B cell (primary cell): Measurements from ENCODE around the gene GOSR2. TPM values are rescaled to one million over a fixed set of nuclear protein-coding genes. Genes with fewer than 3 reads are reported as not detected.

Experiments
- ATAC-seq: fragments of 200-7000 bp; cut with Tn5 transposase; one replicate; pipeline ENCODE4 v1.10.0; 2021; ENCODE audit warnings: low read depth, mild to moderate bottlenecking, moderate number of reproducible peaks, moderate library complexity
- CTCF ChIA-PET: fragments of 350-600 bp; sonication (Branson Sonifier 250); formaldehyde crosslinking; loops from one replicate; lab custom pipeline; 2021; ENCODE audit warnings: antibody characterized with exemption, inconsistent platforms; lab: Charles Lee
- POLR2A ChIA-PET: fragments of 350-600 bp; sonication (Branson Sonifier 250); formaldehyde crosslinking; loops from one replicate; lab custom pipeline; 2021; ENCODE audit warnings: antibody characterized with exemption; lab: Charles Lee
- DNase-seq: peaks from one replicate; pipeline ENCODE4 v3.0.0; 2013
- H2AFZ ChIP-seq: 2 replicates; pipeline ENCODE4 v1.6.1; 2012; ENCODE audit warnings: mild to moderate bottlenecking, low read depth, low read length; ENCODE audit not compliant: insufficient read depth, poor library complexity, severe bottlenecking
- H3K27ac ChIP-seq, 2 donors: 1 replicate in 1 of 2; 2 replicates in 1 of 2; pipeline ENCODE4 v1.5.1; 2012 to 2013; ENCODE audit warnings: low read length in 2 of 2, mild to moderate bottlenecking in 2 of 2, moderate library complexity in 1 of 2
- H3K27me3 ChIP-seq, 4 experiments: fragments of 200-600 bp in 1 of 4; sonication (generic) in 1 of 4; replicated peaks in 1 of 4; 1 replicate in 2 of 4; 2 replicates in 2 of 4; pipeline versions ENCODE4 v1.6.1 to v1.7.0; 2013 to 2016; ENCODE audit warnings: low read length in 3 of 4, mild to moderate bottlenecking in 2 of 4, mixed read lengths in 1 of 4, moderate library complexity in 1 of 4; ENCODE audit not compliant: insufficient read depth in 4 of 4, control insufficient read depth in 3 of 4; ENCODE audit errors: control extremely low read depth in 1 of 4
- H3K36me3 ChIP-seq, 2 experiments: replicated peaks in 1 of 2; 1 replicate in 1 of 2; 2 replicates in 1 of 2; pipeline versions ENCODE4 v1.6.1 to v1.7.1; 2013; ENCODE audit warnings: low read length in 1 of 2; ENCODE audit not compliant: insufficient read depth in 2 of 2, control insufficient read depth in 1 of 2; ENCODE audit errors: control extremely low read depth in 1 of 2, extremely low read depth in 1 of 2
- H3K4me1 ChIP-seq, 2 donors: fragments of 200-600 bp in 1 of 2; sonication (generic) in 1 of 2; 1 replicate in 1 of 2; 2 replicates in 1 of 2; pipeline versions ENCODE4 v1.5.1 to v1.6.1; 2013 to 2017; ENCODE audit warnings: low read length in 2 of 2; ENCODE audit not compliant: control insufficient read depth in 2 of 2, insufficient read depth in 2 of 2
- H3K4me2 ChIP-seq: replicated peaks from 2 replicates; pipeline ENCODE3; 2012; ENCODE audit warnings: mild to moderate bottlenecking, low read depth, low read length; ENCODE audit not compliant: poor library complexity, severe bottlenecking
- H3K4me3 ChIP-seq, 5 experiments: fragments of 200-600 bp in 1 of 5; sonication (generic) in 1 of 5; 1 replicate in 3 of 5; 2 replicates in 2 of 5; pipeline versions ENCODE4 v1.5.1 to v1.7.0; 2011 to 2016; ENCODE audit warnings: low read length in 4 of 5, mild to moderate bottlenecking in 4 of 5, low read depth in 2 of 5, control low read depth in 1 of 5, moderate library complexity in 1 of 5; ENCODE audit not compliant: insufficient read depth in 1 of 5; ENCODE audit errors: control extremely low read depth in 1 of 5, extremely low read depth in 1 of 5
- H3K79me2 ChIP-seq: fragments of 200-600 bp; sonication (generic); one replicate; pipeline ENCODE4 v1.6.0; 2016; ENCODE audit warnings: low read length; ENCODE audit not compliant: control insufficient read depth, insufficient read depth
- H3K9ac ChIP-seq: fragments of 200-600 bp; sonication (generic); 2 replicates; pipeline ENCODE4 v1.6.1; 2017; ENCODE audit warnings: mild to moderate bottlenecking, low read length, moderate library complexity
- H3K9me3 ChIP-seq, 3 donors: one replicate each; pipeline versions ENCODE4 v1.6.1 to v1.7.1; 2013; ENCODE audit warnings: low read length in 2 of 3; ENCODE audit not compliant: control insufficient read depth in 2 of 3, insufficient read depth in 1 of 3; ENCODE audit errors: control extremely low read depth in 1 of 3
- H4K20me1 ChIP-seq: 2 replicates; pipeline ENCODE4 v1.6.0; 2012; ENCODE audit warnings: mild to moderate bottlenecking, low read length; ENCODE audit not compliant: insufficient read depth, control insufficient read depth, poor library complexity, severe bottlenecking
- H3K27ac Mint-ChIP-seq: one replicate; pipeline ENCODE4 v1.8.0; 2021; ENCODE audit warnings: mixed read lengths
- H3K27me3 Mint-ChIP-seq: one replicate; pipeline ENCODE4 v1.8.0; 2021; ENCODE audit warnings: mixed read lengths
- H3K4me1 Mint-ChIP-seq: one replicate; pipeline ENCODE4 v1.8.0; 2021; ENCODE audit warnings: mixed read lengths
- H3K4me3 Mint-ChIP-seq: one replicate; pipeline ENCODE4 v1.8.0; 2021; ENCODE audit warnings: mixed read lengths
- H3K9me3 Mint-ChIP-seq: one replicate; pipeline ENCODE4 v1.8.0; 2022; ENCODE audit warnings: mixed read lengths; ENCODE audit not compliant: insufficient read depth
- CTCF ChIP-seq: fragments of 200-600 bp; IDR thresholded peaks from one replicate; pipeline ENCODE4 v1.8.0; 2022; ENCODE audit warnings: antibody characterized with exemption, mild to moderate bottlenecking
- EZH2 ChIP-seq: IDR thresholded peaks from 2 replicates; pipeline ENCODE4 v1.6.1; 2012; ENCODE audit warnings: borderline replicate concordance, low read depth, mild to moderate bottlenecking, moderate library complexity, low read length; ENCODE audit not compliant: insufficient read depth, poor library complexity, severe bottlenecking
- WGBS: methylation state at CpG from one replicate; pipeline ENCODE4 v1.1.5; 2013; ENCODE audit warnings: missing lambda C conversion rate; ENCODE audit not compliant: insufficient coverage; 5-methylcytosine and 5-hydroxymethylcytosine counted together
- intact Hi-C: fragments of 100-400 bp; cut with micrococcal nuclease; formaldehyde crosslinking; loops from one replicate; pipeline ENCODE4 v1.10.0; 2022
- polyA plus RNA-seq: library from polyadenylated mRNA; depleted of rRNA; stranded (reverse); fragments of >200 nt; gene quantifications from 2 replicates; pipeline ENCODE4 v1.2.3, GENCODE V29; 2012
- total RNA-seq, 2 donors: library from RNA; stranded (reverse); fragments of 120-200 nt in 1 of 2; gene quantifications; 1 replicate in 1 of 2; 2 replicates in 1 of 2; pipeline versions ENCODE4 v1.2.3 to v1.2.4, GENCODE V29; 2013 to 2022

The GOSR2 gene
- total and polyA plus RNA-seq, 2 donors (not counting 1 experiment from before 2014, with no cell fraction given), result 33.2 to 91.0 TPM

- Histone ChIP-seq H3K4me1 (peaks cover 14 to 16% of the 10 kb centered on the region in 2 donors), H3K27me3 (peaks cover 0 to 33% (median 15%) of the 10 kb centered on the region in 4 experiments), H3K9ac (no peak overlapping the region), H2AFZ (no peak overlapping the region), H3K36me3 (no peaks in the 10 kb centered on the region), H4K20me1 (no peaks in the 10 kb centered on the region), H3K9me3 (peaks cover 0 to 4% (median 0%) of the 10 kb centered on the region in 3 donors), H3K4me2 (no peak overlapping the region), H3K4me3 (no peak overlapping the region), H3K27ac (no peak overlapping the region), H3K79me2 (no peaks in the 10 kb centered on the region)
- ChIA-PET POLR2A (interaction anchor here (0.6 kb wide), 1 partner anchor 592 kb away, joined by 3 read pairs; no protein-coding TSS in a partner anchor), CTCF (interaction anchor here (1.5 kb wide), 1 partner anchor 15 kb away, joined by 3 read pairs; no protein-coding TSS in a partner anchor)
- ATAC-seq, result no peak
- intact Hi-C loops, result no loop called here
- H3K9me3 Mint-ChIP-seq, result no peaks in the 10 kb centered on the region
- no peak overlapping the region for H3K4me3 Mint-ChIP-seq
- no peak overlapping the region for H3K27ac Mint-ChIP-seq
- no peak for TF ChIP-seq CTCF
- TF ChIP-seq EZH2, result no peak
- peaks cover 22% of the 10 kb centered on the region for H3K27me3 Mint-ChIP-seq
- peaks cover 14% of the 10 kb centered on the region for H3K4me1 Mint-ChIP-seq
- no peak for DNase-seq
- WGBS, result 85% methylated on average over 3 of the region's 4 CpGs
Observed at GRCh38 chr17:46975287-46975686, 52.3 kb downstream of the GOSR2 start.

GRCh38 chr17:46976626-46977270, 53.8 kb downstream of the GOSR2 start:
- Histone ChIP-seq H4K20me1 (no peaks in the 10 kb centered on the region), H3K9ac (no peak overlapping the region), H3K9me3 (peaks cover 0 to 4% (median 0%) of the 10 kb centered on the region in 3 donors), H3K4me3 (no peak overlapping the region), H2AFZ (no peak overlapping the region), H3K36me3 (no peaks in the 10 kb centered on the region), H3K27ac (no peak overlapping the region), H3K4me2 (no peak overlapping the region), H3K79me2 (no peaks in the 10 kb centered on the region), H3K4me1 (peaks cover 14 to 19% of the 10 kb centered on the region in 2 donors), H3K27me3 (peaks cover 0 to 37% (median 16%) of the 10 kb centered on the region in 4 experiments)
- WGBS, result 87% methylated on average over 10 of the region's 14 CpGs
- intact Hi-C loops, result no loop called here
- no peak for ATAC-seq
- H3K27me3 Mint-ChIP-seq, result peaks cover 30% of the 10 kb centered on the region
- ChIA-PET CTCF (interaction anchor here (1.6 kb wide), 1 partner anchor 24 kb away, joined by 6 read pairs; no protein-coding TSS in a partner anchor), POLR2A (no interaction called here)
- peak overlapping the region; percentile 45 for H3K4me3 Mint-ChIP-seq
- no peak for DNase-seq
- peaks cover 20% of the 10 kb centered on the region for H3K4me1 Mint-ChIP-seq
- no peaks in the 10 kb centered on the region for H3K9me3 Mint-ChIP-seq
- TF ChIP-seq EZH2 (no peak), CTCF (no peak)
- no peak overlapping the region for H3K27ac Mint-ChIP-seq
